BJ (cell line): Measurements from ENCODE around the gene PCDHGA9. TPM values are rescaled to one million over a fixed set of nuclear protein-coding genes. Genes with fewer than 3 reads are reported as not detected.
A peak's percentile ranks its signal among the peaks of the same experiment; 100 is the strongest.
"Not testable (repeated sequence)": the region's sequence is repeated elsewhere in the genome, so short reads cannot be mapped to it uniquely, and the experiment has no call there.

Experiments used
- CTCF ChIA-PET: fragments of 350-600 bp; formaldehyde crosslinking; extraction: SDS; loops from one replicate; lab custom pipeline; 2021; ENCODE audit warnings: antibody characterized with exemption, inconsistent platforms; lab: Yijun Ruan, JAX
- POLR2A ChIA-PET: fragments of 300-600 bp; sonication (Branson Sonifier 250); formaldehyde crosslinking; extraction: SDS; loops from one replicate; lab custom pipeline; 2021; ENCODE audit warnings: antibody characterized with exemption; lab: Charles Lee
- DNase-seq: peaks from one replicate; pipeline ENCODE4 v3.0.0-alpha.2; 2011; ENCODE audit warnings: low read depth
- H3K27me3 ChIP-seq: 2 replicates; pipeline ENCODE4 v1.6.0; 2011; ENCODE audit warnings: low read length; ENCODE audit not compliant: control insufficient read depth, insufficient read depth
- H3K36me3 ChIP-seq: 2 replicates; pipeline ENCODE4 v1.5.1; 2011; ENCODE audit warnings: low read length; ENCODE audit not compliant: control insufficient read depth, insufficient read depth
- H3K4me3 ChIP-seq: 2 replicates; pipeline ENCODE4 v1.5.1; 2011; ENCODE audit warnings: low read depth, mild to moderate bottlenecking, control low read depth, low read length
- CTCF ChIP-seq: IDR thresholded peaks from 2 replicates; pipeline ENCODE4 v1.5.1; 2011; ENCODE audit warnings: low read depth, mild to moderate bottlenecking, control low read depth, inconsistent platforms, low read length, moderate library complexity; ENCODE audit not compliant: insufficient read depth
- polyA plus RNA-seq: library from polyadenylated mRNA; depleted of rRNA; stranded (reverse); fragments of >200 nt; gene quantifications from 2 replicates; pipeline ENCODE4 v1.2.3, GENCODE V29; 2011

Gene PCDHGA9
- polyA plus RNA-seq, 1 experiment, result 1.2 TPM

- Histone ChIP-seq H3K4me3 (no peak overlapping the region), H3K36me3 (no peaks in the 10 kb centered on the region; the same call in none of the 2 replicates), H3K27me3 (no peaks in the 10 kb centered on the region)
- no peak for DNase-seq
- TF ChIP-seq CTCF, result no peak
- CTCF ChIA-PET, result interaction anchor here (0.6 to 5.2 kb wide), 3 partner anchors 15 to 130 kb away, joined by 3 to 72 read pairs (median 4); no protein-coding TSS in a partner anchor
- POLR2A ChIA-PET, result no interaction called here
These were observed 25.3 kb downstream of the PCDHGA9 start for GRCh38 chr5:141427783-141428426.

GRCh38 chr5:141430332-141431113 lies 27.9 kb downstream of the PCDHGA9 start, which contains the start of gene PCDHGA12:
Gene PCDHGA12 (plus strand): TSS chr5:141430507. CDS start chr5:141430760, 253 bp downstream.
- H3K36me3 ChIP-seq, result no peaks in the 10 kb centered on the region; the same call in none of the 2 replicates
- ChIA-PET CTCF (interaction anchor here (0.6 to 5.2 kb wide), 26 partner anchors 8 to 143 kb away, joined by 3 to 72 read pairs (median 4); partner anchors contain the start of genes PCDHGA11, PCDHGA3, PCDHGB7 and PCDHGC3), POLR2A (interaction anchor here (0.6 to 1.5 kb wide), 3 partner anchors 11 to 46 kb away, joined by 4 to 7 read pairs (median 5); no protein-coding TSS in a partner anchor)
- H3K27me3 ChIP-seq, result no peaks in the 10 kb centered on the region
- peak; percentile 59 for TF ChIP-seq CTCF
- peak within 1 kb of the TSS; percentile 39 for H3K4me3 ChIP-seq
- no peak for DNase-seq

- no peaks in the 10 kb centered on the region; the same call in none of the 2 replicates for H3K36me3 ChIP-seq
- DNase-seq, result no peak
- CTCF ChIA-PET, result interaction anchor here (0.9 to 5.2 kb wide), 12 partner anchors 8 to 130 kb away, joined by 3 to 72 read pairs (median 9); partner anchors contain the start of genes PCDHGA11, PCDHGB7 and PCDHGC3
- H3K27me3 ChIP-seq, result no peaks in the 10 kb centered on the region
- H3K4me3 ChIP-seq, result peak overlapping the region; percentile 39
- POLR2A ChIA-PET, result interaction anchor here (1.5 kb wide), 1 partner anchor 45 kb away, joined by 7 read pairs; no protein-coding TSS in a partner anchor
- no peak for TF ChIP-seq CTCF
These were observed 28.7 kb downstream of the PCDHGA9 start for GRCh38 chr5:141431286-141431685.

- H3K4me3 ChIP-seq, DNase-seq, H3K36me3 ChIP-seq, H3K27me3 ChIP-seq, POLR2A ChIA-PET: not testable (repeated sequence)
- CTCF ChIA-PET, result interaction anchor here (1.1 to 5.2 kb wide), 4 partner anchors 11 to 126 kb away, joined by 3 to 72 read pairs (median 14); partner anchors contain the start of gene PCDHGA11
These were observed 29.7 kb downstream of the PCDHGA9 start for GRCh38 chr5:141432308-141432707.

- POLR2A ChIA-PET, H3K4me3 ChIP-seq, H3K27me3 ChIP-seq, DNase-seq, H3K36me3 ChIP-seq: not testable (repeated sequence)
- CTCF ChIA-PET, result interaction anchor here (1.1 to 5.2 kb wide), 4 partner anchors 11 to 125 kb away, joined by 3 to 72 read pairs (median 14); partner anchors contain the start of gene PCDHGA11
These were observed 30.1 kb downstream of the PCDHGA9 start for GRCh38 chr5:141432726-141433125.
